A673 (cell line): ENCODE data around the gene MTHFSD.

ENCODE experiments used
- EZH2 ChIP-seq: fragments of 200-600 bp; sonication (generic); IDR thresholded peaks from 2 replicates; pipeline ENCODE4 v1.6.1; 2017; ENCODE audit warnings: borderline replicate concordance, low read depth, mild to moderate bottlenecking, mixed read lengths, antibody characterized with exemption, low read length; ENCODE audit not compliant: poor library complexity, severe bottlenecking
- TF ChIP-seq, protein P1 (sequence below): fragments of 300-800, 200-600 bp; sonication (generic); conservative IDR thresholded peaks from 2 replicates; pipeline ENCODE4 v1.5.1; 2017; ENCODE audit warnings: low read depth, mild to moderate bottlenecking, antibody characterized with exemption, low read length, moderate library complexity, mixed read lengths

DNA sequence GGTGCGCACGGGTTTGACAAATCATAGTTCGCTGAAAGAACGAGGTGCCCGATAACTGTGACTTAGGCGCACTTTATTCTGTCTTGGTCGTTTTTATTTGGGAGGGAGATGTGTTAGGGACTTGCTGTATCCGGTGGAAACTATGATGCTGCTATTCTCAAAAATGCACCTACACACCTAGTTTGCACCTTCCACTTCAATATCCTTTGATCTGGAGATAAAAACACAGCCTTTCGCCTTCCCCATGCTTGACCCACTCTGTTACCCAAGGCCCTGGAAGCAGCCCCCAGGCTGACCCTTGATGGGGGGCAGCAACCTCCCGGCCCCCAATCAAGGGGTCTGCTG lies 59.7 kb downstream of the MTHFSD start:
- TF ChIP-seq, protein P1, sequence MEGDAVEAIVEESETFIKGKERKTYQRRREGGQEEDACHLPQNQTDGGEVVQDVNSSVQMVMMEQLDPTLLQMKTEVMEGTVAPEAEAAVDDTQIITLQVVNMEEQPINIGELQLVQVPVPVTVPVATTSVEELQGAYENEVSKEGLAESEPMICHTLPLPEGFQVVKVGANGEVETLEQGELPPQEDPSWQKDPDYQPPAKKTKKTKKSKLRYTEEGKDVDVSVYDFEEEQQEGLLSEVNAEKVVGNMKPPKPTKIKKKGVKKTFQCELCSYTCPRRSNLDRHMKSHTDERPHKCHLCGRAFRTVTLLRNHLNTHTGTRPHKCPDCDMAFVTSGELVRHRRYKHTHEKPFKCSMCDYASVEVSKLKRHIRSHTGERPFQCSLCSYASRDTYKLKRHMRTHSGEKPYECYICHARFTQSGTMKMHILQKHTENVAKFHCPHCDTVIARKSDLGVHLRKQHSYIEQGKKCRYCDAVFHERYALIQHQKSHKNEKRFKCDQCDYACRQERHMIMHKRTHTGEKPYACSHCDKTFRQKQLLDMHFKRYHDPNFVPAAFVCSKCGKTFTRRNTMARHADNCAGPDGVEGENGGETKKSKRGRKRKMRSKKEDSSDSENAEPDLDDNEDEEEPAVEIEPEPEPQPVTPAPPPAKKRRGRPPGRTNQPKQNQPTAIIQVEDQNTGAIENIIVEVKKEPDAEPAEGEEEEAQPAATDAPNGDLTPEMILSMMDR, result no peak
- peak; percentile 24 for TF ChIP-seq EZH2
